Astrocyte (in vitro differentiated cells and primary cell): Measurements from ENCODE around the gene MYH15. TPM values are rescaled to one million over a fixed set of nuclear protein-coding genes. Genes with fewer than 3 reads are reported as not detected.

Experiments
- DNase-seq: peaks from one replicate; pipeline ENCODE4 v3.0.0-alpha.2; 2010; ENCODE audit warnings: low read depth
- FAIRE-seq: peaks from 2 replicates; lab custom pipeline; 2011; peaks lifted over from hg19 to GRCh38; lab: Jason Lieb, UNC
- H2AFZ ChIP-seq: 2 replicates; pipeline ENCODE4 v1.6.0; 2012; ENCODE audit warnings: low read depth, low read length, inconsistent platforms
- H3K27ac ChIP-seq: 2 replicates; pipeline ENCODE4 v1.5.1; 2011; ENCODE audit warnings: low read depth, low read length, inconsistent platforms
- H3K27me3 ChIP-seq: 2 replicates; pipeline ENCODE4 v1.6.0; 2011; ENCODE audit warnings: low read length, inconsistent platforms; ENCODE audit not compliant: insufficient read depth
- H3K36me3 ChIP-seq: 2 replicates; pipeline ENCODE4 v1.5.1; 2011; ENCODE audit warnings: low read length, inconsistent platforms; ENCODE audit not compliant: insufficient read depth
- H3K4me1 ChIP-seq: 2 replicates; pipeline ENCODE4 v1.5.1; 2011; ENCODE audit warnings: low read length, inconsistent platforms; ENCODE audit not compliant: insufficient read depth
- H3K4me2 ChIP-seq: 2 replicates; pipeline ENCODE4 v1.6.0; 2012; ENCODE audit warnings: low read length, inconsistent platforms
- H3K4me3 ChIP-seq: 2 replicates; pipeline ENCODE4 v1.5.1; 2011; ENCODE audit warnings: low read depth, mild to moderate bottlenecking, low read length, inconsistent platforms; ENCODE audit not compliant: insufficient read depth
- H3K79me2 ChIP-seq: 2 replicates; pipeline ENCODE4 v1.6.0; 2012; ENCODE audit warnings: mild to moderate bottlenecking, low read length, inconsistent platforms; ENCODE audit not compliant: insufficient read depth
- H3K9ac ChIP-seq: 2 replicates; pipeline ENCODE4 v1.6.0; 2012; ENCODE audit warnings: mild to moderate bottlenecking, low read length, inconsistent platforms
- H3K9me3 ChIP-seq: 2 replicates; pipeline ENCODE4 v1.5.1; 2012; ENCODE audit warnings: low read depth, mild to moderate bottlenecking, low read length, inconsistent platforms; ENCODE audit not compliant: insufficient read depth
- H4K20me1 ChIP-seq: 2 replicates; pipeline ENCODE4 v1.6.0; 2012; ENCODE audit warnings: low read length, inconsistent platforms; ENCODE audit not compliant: insufficient read depth
- H3K27ac Mint-ChIP-seq: one replicate; pipeline ENCODE4 v1.8.0; 2021; ENCODE audit warnings: mild to moderate bottlenecking, mixed read lengths; ENCODE audit not compliant: unreplicated experiment
- H3K27me3 Mint-ChIP-seq: one replicate; pipeline ENCODE4 v1.8.0; 2021; ENCODE audit warnings: low read depth, mixed read lengths; ENCODE audit not compliant: unreplicated experiment
- H3K36me3 Mint-ChIP-seq: one replicate; pipeline ENCODE4 v1.8.0; 2021; ENCODE audit warnings: low read depth, mixed read lengths; ENCODE audit not compliant: unreplicated experiment
- H3K4me1 Mint-ChIP-seq: one replicate; pipeline ENCODE4 v1.8.0; 2021; ENCODE audit warnings: low read depth, mixed read lengths; ENCODE audit not compliant: unreplicated experiment
- H3K4me3 Mint-ChIP-seq: one replicate; pipeline ENCODE4 v1.8.0; 2021; ENCODE audit warnings: mild to moderate bottlenecking, moderate library complexity, mixed read lengths; ENCODE audit not compliant: unreplicated experiment
- H3K9me3 Mint-ChIP-seq: one replicate; pipeline ENCODE4 v1.8.0; 2021; ENCODE audit warnings: mild to moderate bottlenecking, mixed read lengths; ENCODE audit not compliant: unreplicated experiment
- EZH2 ChIP-seq: IDR thresholded peaks from 2 replicates; pipeline ENCODE4 v1.6.1; 2012; ENCODE audit warnings: mild to moderate bottlenecking, low read length, inconsistent platforms; ENCODE audit not compliant: insufficient read depth
- total RNA-seq: library from RNA; stranded (reverse); gene quantifications from 2 replicates; pipeline ENCODE4 v1.2.1, GENCODE V29; 2021
- TF ChIP-seq, protein P1 (sequence below): IDR thresholded peaks from 2 replicates; pipeline ENCODE4 v1.5.1; 2011; ENCODE audit warnings: low read depth, mild to moderate bottlenecking, inconsistent platforms, low read length, moderate library complexity; ENCODE audit not compliant: insufficient read depth

The MYH15 gene
- total RNA-seq, 1 donor from 2014 or later, result 0.59 TPM

DNA sequence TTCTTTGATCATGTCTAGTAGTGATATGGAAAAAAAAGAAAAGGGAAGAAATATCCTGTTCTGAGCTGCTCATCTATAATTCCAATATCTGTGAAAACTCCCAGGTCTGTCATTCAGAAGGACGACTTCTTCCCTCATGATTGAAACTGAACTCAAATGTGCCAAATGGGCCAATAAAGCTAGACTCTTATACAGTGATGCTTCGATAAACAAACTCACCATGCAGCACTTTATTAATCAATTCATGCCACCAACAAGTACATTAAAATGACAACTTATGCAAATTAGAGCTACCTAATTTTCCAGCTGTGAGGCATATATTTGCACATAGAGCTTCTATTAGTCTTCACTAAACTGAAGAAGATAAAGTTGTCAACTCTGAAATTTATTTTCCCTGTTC is 15.6 kb upstream of the MYH15 start:
- H3K9me3 Mint-ChIP-seq, result no peaks in the 10 kb centered on the region
- no peak for TF ChIP-seq EZH2
- TF ChIP-seq, protein P1, sequence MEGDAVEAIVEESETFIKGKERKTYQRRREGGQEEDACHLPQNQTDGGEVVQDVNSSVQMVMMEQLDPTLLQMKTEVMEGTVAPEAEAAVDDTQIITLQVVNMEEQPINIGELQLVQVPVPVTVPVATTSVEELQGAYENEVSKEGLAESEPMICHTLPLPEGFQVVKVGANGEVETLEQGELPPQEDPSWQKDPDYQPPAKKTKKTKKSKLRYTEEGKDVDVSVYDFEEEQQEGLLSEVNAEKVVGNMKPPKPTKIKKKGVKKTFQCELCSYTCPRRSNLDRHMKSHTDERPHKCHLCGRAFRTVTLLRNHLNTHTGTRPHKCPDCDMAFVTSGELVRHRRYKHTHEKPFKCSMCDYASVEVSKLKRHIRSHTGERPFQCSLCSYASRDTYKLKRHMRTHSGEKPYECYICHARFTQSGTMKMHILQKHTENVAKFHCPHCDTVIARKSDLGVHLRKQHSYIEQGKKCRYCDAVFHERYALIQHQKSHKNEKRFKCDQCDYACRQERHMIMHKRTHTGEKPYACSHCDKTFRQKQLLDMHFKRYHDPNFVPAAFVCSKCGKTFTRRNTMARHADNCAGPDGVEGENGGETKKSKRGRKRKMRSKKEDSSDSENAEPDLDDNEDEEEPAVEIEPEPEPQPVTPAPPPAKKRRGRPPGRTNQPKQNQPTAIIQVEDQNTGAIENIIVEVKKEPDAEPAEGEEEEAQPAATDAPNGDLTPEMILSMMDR, result no peak

DNA sequence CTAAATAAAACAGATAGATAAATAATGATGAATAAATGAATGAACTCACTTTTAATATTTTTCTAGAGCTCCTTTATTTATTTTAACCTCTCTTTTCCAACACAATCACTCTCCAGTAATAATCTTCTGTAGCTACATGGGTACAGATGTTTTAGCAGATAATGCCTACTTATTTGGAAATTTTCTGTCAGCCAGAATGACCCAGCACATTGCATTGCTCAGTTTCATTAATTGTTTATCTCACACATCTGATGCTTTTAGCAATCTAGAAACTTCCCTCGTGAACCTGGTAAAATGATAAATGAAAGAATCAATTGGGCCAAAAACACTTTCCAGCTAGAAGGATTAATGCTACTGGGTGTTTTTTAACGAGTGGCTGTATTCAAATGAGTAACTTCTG is 14.9 kb upstream of the MYH15 start:
- Mint-ChIP-seq H3K27me3 (no peaks in the 10 kb centered on the region), H3K36me3 (no peaks in the 10 kb centered on the region), H3K4me1 (peaks cover 4% of the 10 kb centered on the region), H3K27ac (no peak overlapping the region), H3K4me3 (no peak overlapping the region), H3K9me3 (no peaks in the 10 kb centered on the region)
- H3K27me3 ChIP-seq, result no peaks in the 10 kb centered on the region
- no peaks in the 10 kb centered on the region for H3K4me1 ChIP-seq
- no peak overlapping the region for H3K27ac ChIP-seq
- no peaks in the 10 kb centered on the region for H3K36me3 ChIP-seq
- FAIRE-seq (no peak), DNase-seq (no peak)
- H2AFZ ChIP-seq, result no peak overlapping the region
- no peak overlapping the region for H3K9ac ChIP-seq
- no peaks in the 10 kb centered on the region for H3K79me2 ChIP-seq
- no peaks in the 10 kb centered on the region for H4K20me1 ChIP-seq
- no peaks in the 10 kb centered on the region for H3K9me3 ChIP-seq
- H3K4me3 ChIP-seq, result no peak overlapping the region
- no peak overlapping the region for H3K4me2 ChIP-seq
- TF ChIP-seq, protein P1, result no peak
- TF ChIP-seq EZH2, result no peak

More for the DNA sequence above, 15.6 kb upstream of the MYH15 start:
- no peaks in the 10 kb centered on the region for H3K4me1 ChIP-seq
- Mint-ChIP-seq H3K4me1 (peaks cover 4% of the 10 kb centered on the region), H3K36me3 (no peaks in the 10 kb centered on the region), H3K27ac (no peak overlapping the region), H3K27me3 (no peaks in the 10 kb centered on the region), H3K4me3 (no peak overlapping the region)
- no peaks in the 10 kb centered on the region for H3K27me3 ChIP-seq
- no peak for DNase-seq
- no peak overlapping the region for H3K27ac ChIP-seq
- H4K20me1 ChIP-seq, result no peaks in the 10 kb centered on the region
- no peaks in the 10 kb centered on the region for H3K79me2 ChIP-seq
- no peaks in the 10 kb centered on the region for H3K36me3 ChIP-seq
- no peak for FAIRE-seq
- no peak overlapping the region for H3K4me2 ChIP-seq
- H2AFZ ChIP-seq, result no peak overlapping the region
- no peaks in the 10 kb centered on the region for H3K9me3 ChIP-seq
- H3K9ac ChIP-seq, result no peak overlapping the region
- no peak overlapping the region for H3K4me3 ChIP-seq

DNA sequence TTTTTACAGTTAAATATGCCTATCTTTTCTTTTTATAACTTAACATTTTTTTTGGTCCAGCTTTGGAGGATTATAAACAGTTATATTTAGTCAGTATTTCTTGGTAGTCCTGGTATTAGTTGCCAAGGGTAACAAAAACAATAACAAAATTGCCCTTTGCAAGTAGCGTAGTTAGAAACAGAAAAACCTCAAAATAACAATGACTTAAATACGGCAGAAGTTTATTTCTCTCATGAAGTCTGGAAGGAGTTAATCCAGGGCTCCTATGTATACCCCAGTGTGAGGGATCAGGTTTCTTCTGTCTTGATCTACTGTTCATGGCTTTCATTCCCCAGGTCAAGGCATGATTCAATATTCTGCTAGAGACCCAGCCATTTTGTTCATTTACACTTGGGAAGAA is 14.1 kb upstream of the MYH15 start:
- no peak overlapping the region for H3K4me3 Mint-ChIP-seq
- no peaks in the 10 kb centered on the region for H3K27me3 Mint-ChIP-seq
- no peak for TF ChIP-seq EZH2
- TF ChIP-seq, protein P1, result no peak
- Histone ChIP-seq H4K20me1 (no peaks in the 10 kb centered on the region), H3K27ac (no peak overlapping the region), H3K9ac (no peak overlapping the region), H3K36me3 (no peaks in the 10 kb centered on the region), H3K4me2 (no peak overlapping the region), H2AFZ (no peak overlapping the region), H3K9me3 (no peaks in the 10 kb centered on the region), H3K79me2 (no peaks in the 10 kb centered on the region), H3K4me1 (no peaks in the 10 kb centered on the region), H3K4me3 (no peak overlapping the region), H3K27me3 (no peaks in the 10 kb centered on the region)
- H3K27ac Mint-ChIP-seq, result no peak overlapping the region
- peaks cover 4% of the 10 kb centered on the region for H3K4me1 Mint-ChIP-seq
- FAIRE-seq (no peak), DNase-seq (no peak)
- H3K36me3 Mint-ChIP-seq, result no peaks in the 10 kb centered on the region
- no peaks in the 10 kb centered on the region for H3K9me3 Mint-ChIP-seq
